Muscle layer of duodenum (tissue), 2 donors: ENCODE measurements around the gene ARHGAP10.

Experiments
- H3K27ac ChIP-seq: one replicate; pipeline ENCODE4 v1.7.0; 2013; ENCODE audit warnings: mild to moderate bottlenecking, low read length
- H3K27me3 ChIP-seq: one replicate; pipeline ENCODE4 v1.7.0; 2013; ENCODE audit warnings: low read depth, mild to moderate bottlenecking, control low read depth, low read length
- H3K36me3 ChIP-seq, 2 donors: one replicate each; pipeline ENCODE4 v1.7.0; 2013; ENCODE audit warnings: low read length in 2 of 2, control low read depth in 1 of 2, mild to moderate bottlenecking in 1 of 2; ENCODE audit not compliant: insufficient read depth in 2 of 2, control insufficient read depth in 1 of 2
- H3K4me1 ChIP-seq, 2 donors: one replicate each; pipeline ENCODE4 v1.7.0; 2013; ENCODE audit warnings: low read length in 2 of 2, mild to moderate bottlenecking in 2 of 2, control low read depth in 1 of 2, moderate library complexity in 1 of 2; ENCODE audit not compliant: insufficient read depth in 2 of 2, control insufficient read depth in 1 of 2
- H3K4me3 ChIP-seq, 2 donors: one replicate each; pipeline ENCODE4 v1.7.0; 2013; ENCODE audit warnings: low read length in 2 of 2, low read depth in 1 of 2, mild to moderate bottlenecking in 1 of 2
- H3K9me3 ChIP-seq, 2 donors: one replicate each; pipeline ENCODE4 v1.7.0; 2013; ENCODE audit warnings: low read length in 2 of 2, control low read depth in 1 of 2, mild to moderate bottlenecking in 1 of 2; ENCODE audit not compliant: control insufficient read depth in 1 of 2
- donor health status: healthy.

ARHGAP10 gene

GRCh38 chr4:148090503-148091476 lies 358.9 kb downstream of the ARHGAP10 start:
- no peak overlapping the region for H3K4me3 ChIP-seq
- no peak overlapping the region for H3K27ac ChIP-seq
- peaks cover 0 to 7% of the 10 kb centered on the region in 2 donors for H3K4me1 ChIP-seq
- no peaks in the 10 kb centered on the region for H3K9me3 ChIP-seq
- no peaks in the 10 kb centered on the region for H3K36me3 ChIP-seq
- no peaks in the 10 kb centered on the region for H3K27me3 ChIP-seq

GRCh38 chr4:148091896-148092295 lies 360.0 kb downstream of the ARHGAP10 start:
- Histone ChIP-seq H3K4me1 (peaks cover 0 to 7% of the 10 kb centered on the region in 2 donors), H3K27me3 (no peaks in the 10 kb centered on the region), H3K9me3 (no peaks in the 10 kb centered on the region), H3K4me3 (no peak overlapping the region), H3K27ac (no peak overlapping the region), H3K36me3 (no peaks in the 10 kb centered on the region)

GRCh38 chr4:148092316-148093014 lies 360.6 kb downstream of the ARHGAP10 start:
- H3K27ac ChIP-seq: no peak overlapping the region
- H3K36me3 ChIP-seq: no peaks in the 10 kb centered on the region

GRCh38 chr4:148093065-148093464 lies 361.2 kb downstream of the ARHGAP10 start:
- Histone ChIP-seq H3K9me3 (no peaks in the 10 kb centered on the region), H3K27me3 (no peaks in the 10 kb centered on the region), H3K4me1 (peaks cover 0 to 7% of the 10 kb centered on the region in 2 donors), H3K27ac (no peak overlapping the region), H3K36me3 (no peaks in the 10 kb centered on the region), H3K4me3 (no peak overlapping the region)

More at GRCh38 chr4:148092316-148093014, 360.6 kb downstream of the ARHGAP10 start:
- peaks cover 0 to 7% of the 10 kb centered on the region in 2 donors for H3K4me1 ChIP-seq
- no peak overlapping the region for H3K4me3 ChIP-seq
- no peaks in the 10 kb centered on the region for H3K27me3 ChIP-seq
- no peaks in the 10 kb centered on the region for H3K9me3 ChIP-seq

GRCh38 chr4:148094149-148094548 lies 362.3 kb downstream of the ARHGAP10 start:
- Histone ChIP-seq H3K9me3 (no peaks in the 10 kb centered on the region), H3K27ac (no peak overlapping the region), H3K27me3 (no peaks in the 10 kb centered on the region), H3K36me3 (no peaks in the 10 kb centered on the region), H3K4me3 (no peak overlapping the region), H3K4me1 (peaks cover 0 to 7% of the 10 kb centered on the region in 2 donors)

- Histone ChIP-seq H3K27me3 (no peaks in the 10 kb centered on the region), H3K36me3 (no peaks in the 10 kb centered on the region), H3K4me3 (no peak overlapping the region), H3K9me3 (no peaks in the 10 kb centered on the region), H3K4me1 (peaks cover 0 to 7% of the 10 kb centered on the region in 2 donors), H3K27ac (no peak overlapping the region)
Observed at GRCh38 chr4:148095346-148095923, 363.5 kb downstream of the ARHGAP10 start.

GRCh38 chr4:148097801-148098200 lies 365.9 kb downstream of the ARHGAP10 start:
- Histone ChIP-seq H3K27ac (no peak overlapping the region), H3K4me3 (no peak overlapping the region), H3K27me3 (no peaks in the 10 kb centered on the region)

GRCh38 chr4:148101235-148101634 lies 369.3 kb downstream of the ARHGAP10 start:
- Histone ChIP-seq H3K4me1 (no peaks in the 10 kb centered on the region), H3K27ac (no peak overlapping the region), H3K27me3 (no peaks in the 10 kb centered on the region), H3K4me3 (no peak overlapping the region), H3K9me3 (no peaks in the 10 kb centered on the region), H3K36me3 (peaks cover 0 to 10% of the 10 kb centered on the region in 2 donors)

More at GRCh38 chr4:148097801-148098200, 365.9 kb downstream of the ARHGAP10 start:
- Histone ChIP-seq H3K9me3 (no peaks in the 10 kb centered on the region), H3K36me3 (no peaks in the 10 kb centered on the region), H3K4me1 (peaks cover 0 to 7% of the 10 kb centered on the region in 2 donors)

- Histone ChIP-seq H3K4me3 (no peak overlapping the region), H3K27ac (no peak overlapping the region), H3K9me3 (peaks cover 0 to 2% of the 10 kb centered on the region in 2 donors), H3K27me3 (no peaks in the 10 kb centered on the region), H3K4me1 (no peaks in the 10 kb centered on the region), H3K36me3 (peaks cover 0 to 10% of the 10 kb centered on the region in 2 donors)
Observed at GRCh38 chr4:148101790-148102189, 369.9 kb downstream of the ARHGAP10 start.

- peaks cover 5 to 21% of the 10 kb centered on the region in 2 donors for H3K36me3 ChIP-seq
- peaks cover 0 to 2% of the 10 kb centered on the region in 2 donors for H3K9me3 ChIP-seq
- H3K27ac ChIP-seq: no peak overlapping the region
- H3K27me3 ChIP-seq: no peaks in the 10 kb centered on the region
- H3K4me3 ChIP-seq: no peak overlapping the region
- H3K4me1 ChIP-seq: no peaks in the 10 kb centered on the region
Observed at GRCh38 chr4:148103597-148104355, 371.9 kb downstream of the ARHGAP10 start.
